ACC112 (cell line): ENCODE data around the gene PDCD10.

Experiments
- H2AFZ ChIP-seq: fragments of 200-600 bp; sonication (generic); one replicate; pipeline ENCODE4 v1.6.0; 2017; ENCODE audit warnings: antibody characterized with exemption, low read length; ENCODE audit not compliant: unreplicated experiment
- H3K27ac ChIP-seq: fragments of 200-600 bp; sonication (generic); 2 replicates; pipeline ENCODE4 v1.5.1; 2014; ENCODE audit warnings: low read depth, mild to moderate bottlenecking, antibody characterized with exemption, low read length, moderate library complexity
- H3K27me3 ChIP-seq: fragments of 200-600 bp; sonication (generic); 2 replicates; pipeline ENCODE4 v1.6.1; 2014; ENCODE audit warnings: mild to moderate bottlenecking, antibody characterized with exemption, low read length, moderate library complexity, mixed read lengths; ENCODE audit not compliant: insufficient read depth
- H3K36me3 ChIP-seq: fragments of 200-600 bp; sonication (generic); 2 replicates; pipeline ENCODE4 v1.6.1; 2016; ENCODE audit warnings: mild to moderate bottlenecking, antibody characterized with exemption, low read length, moderate library complexity, mixed read lengths; ENCODE audit not compliant: insufficient read depth
- H3K4me1 ChIP-seq: fragments of 200-600 bp; sonication (generic); one replicate; pipeline ENCODE4 v1.6.1; 2016; ENCODE audit warnings: low read length, mixed read lengths; ENCODE audit not compliant: insufficient read depth, unreplicated experiment, control insufficient read depth
- H3K4me3 ChIP-seq: fragments of 200-600 bp; sonication (generic); 2 replicates; pipeline ENCODE4 v1.5.1; 2014; ENCODE audit warnings: mild to moderate bottlenecking, low read depth, low read length
- H3K79me2 ChIP-seq: fragments of 200-600 bp; sonication (generic); one replicate; pipeline ENCODE4 v1.6.0; 2016; ENCODE audit warnings: low read length; ENCODE audit not compliant: control insufficient read depth, unreplicated experiment, insufficient read depth

Gene PDCD10

GRCh38 chr3:167750272-167750971 lies 15.7 kb upstream of the PDCD10 start:
- Histone ChIP-seq H2AFZ (no peak overlapping the region), H3K4me1 (peaks cover 5% of the 10 kb centered on the region), H3K27ac (no peak overlapping the region), H3K27me3 (no peaks in the 10 kb centered on the region), H3K79me2 (no peaks in the 10 kb centered on the region), H3K4me3 (no peak overlapping the region), H3K36me3 (no peaks in the 10 kb centered on the region)

DNA sequence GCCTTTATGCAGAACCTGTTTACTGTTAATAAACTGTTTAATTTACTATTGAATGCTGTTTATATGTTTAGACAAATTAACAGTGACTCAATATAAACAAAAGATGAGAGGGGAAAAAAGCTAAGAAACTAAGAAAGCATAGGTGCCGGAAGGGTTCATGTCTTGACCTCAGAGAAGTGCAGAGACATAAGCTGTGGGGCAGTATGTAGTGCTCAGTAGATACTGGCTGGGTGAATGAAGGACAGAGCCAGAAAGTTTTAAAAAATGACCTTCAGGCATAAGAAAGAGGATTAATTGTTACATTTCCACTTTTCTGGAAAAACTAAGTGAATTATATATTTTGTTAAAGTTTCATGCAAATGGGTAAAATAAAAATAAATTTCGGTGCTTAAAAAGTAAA lies 15.0 kb upstream of the PDCD10 start:
- Histone ChIP-seq H3K79me2 (no peaks in the 10 kb centered on the region), H3K27me3 (no peaks in the 10 kb centered on the region), H3K4me1 (peaks cover 5% of the 10 kb centered on the region), H3K27ac (no peak overlapping the region), H3K36me3 (no peaks in the 10 kb centered on the region), H2AFZ (no peak overlapping the region), H3K4me3 (no peak overlapping the region)

DNA sequence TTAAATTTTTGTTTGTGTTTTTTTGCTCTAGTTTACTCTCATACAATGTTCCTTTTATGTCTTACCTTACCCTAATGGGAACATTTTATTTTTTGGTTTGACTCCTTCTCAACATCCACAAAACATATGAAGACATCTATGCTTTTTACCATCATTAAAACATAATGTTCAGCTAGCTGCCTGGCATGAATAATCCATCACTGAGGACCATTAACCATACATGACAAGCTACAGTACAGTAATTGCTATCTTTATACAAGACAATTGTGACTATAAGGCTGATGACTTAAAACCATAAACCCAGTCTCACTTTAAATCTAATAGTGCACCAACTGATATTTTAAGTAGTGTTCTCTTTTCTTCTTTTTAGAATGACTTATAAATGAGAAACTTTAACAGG lies 14.5 kb upstream of the PDCD10 start:
- Histone ChIP-seq H3K27ac (no peak overlapping the region), H3K4me3 (no peak overlapping the region), H3K36me3 (no peaks in the 10 kb centered on the region), H3K4me1 (peaks cover 5% of the 10 kb centered on the region), H3K79me2 (no peaks in the 10 kb centered on the region), H2AFZ (no peak overlapping the region), H3K27me3 (no peaks in the 10 kb centered on the region)

DNA sequence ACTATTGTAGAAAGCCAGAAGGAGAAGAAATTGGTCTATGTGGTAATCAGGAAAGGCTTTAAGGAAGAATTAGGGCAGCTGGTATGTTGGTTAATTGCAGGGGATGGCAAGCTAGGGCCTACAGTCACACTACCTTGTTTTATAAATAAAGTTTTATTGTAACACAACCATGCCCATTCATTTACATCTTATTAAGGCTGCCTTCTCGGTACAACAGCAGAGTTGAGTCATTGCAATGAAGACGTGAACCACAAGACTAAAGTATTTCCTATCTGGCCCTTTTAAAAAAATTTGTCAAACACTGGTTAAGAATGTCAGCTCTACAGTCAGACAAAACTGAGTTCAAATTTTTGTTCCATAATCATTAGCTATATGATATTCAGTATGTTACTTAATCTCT lies 9.1 kb upstream of the PDCD10 start:
- no peaks in the 10 kb centered on the region for H3K27me3 ChIP-seq
- H3K79me2 ChIP-seq = no peaks in the 10 kb centered on the region
- H3K36me3 ChIP-seq = no peaks in the 10 kb centered on the region
- H3K4me3 ChIP-seq = no peak overlapping the region
- no peaks in the 10 kb centered on the region for H3K4me1 ChIP-seq
- no peak overlapping the region for H3K27ac ChIP-seq
- no peak overlapping the region for H2AFZ ChIP-seq

GRCh38 chr3:167742338-167742737 lies 7.6 kb upstream of the PDCD10 start:
- H3K4me3 ChIP-seq = no peak overlapping the region
- no peaks in the 10 kb centered on the region for H3K36me3 ChIP-seq
- H3K27me3 ChIP-seq = no peaks in the 10 kb centered on the region
- no peak overlapping the region for H2AFZ ChIP-seq
- H3K4me1 ChIP-seq = no peaks in the 10 kb centered on the region
- no peaks in the 10 kb centered on the region for H3K79me2 ChIP-seq
- no peak overlapping the region for H3K27ac ChIP-seq

DNA sequence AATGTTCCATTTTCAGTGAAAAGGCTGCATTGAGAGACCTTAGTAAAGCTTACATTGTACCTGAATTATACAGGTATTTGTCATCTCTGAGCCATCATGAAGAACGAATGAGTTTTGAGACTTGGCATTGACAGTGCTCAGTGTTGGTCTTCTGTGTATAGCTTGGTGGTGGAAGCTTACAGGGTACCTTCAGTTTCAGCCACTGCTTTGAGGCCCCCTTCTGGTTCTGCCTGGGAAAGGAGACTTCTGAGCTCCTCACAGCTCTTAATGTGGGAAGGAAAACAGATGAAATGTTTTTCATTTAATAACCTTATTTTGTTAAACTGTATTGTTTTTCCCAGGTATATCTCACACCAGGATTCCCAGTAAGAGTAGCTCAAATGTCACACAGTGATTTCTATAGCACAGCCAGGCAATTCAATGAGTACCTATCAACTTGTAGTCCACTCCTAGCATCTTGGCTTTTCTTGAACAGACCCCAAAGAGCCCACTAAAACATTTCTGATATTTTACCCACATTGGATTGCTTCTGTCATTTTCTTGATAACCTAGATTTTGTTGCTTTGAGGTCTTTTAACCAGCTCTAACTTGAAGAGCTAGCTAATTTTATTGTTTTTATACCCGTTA lies 6.4 kb upstream of the PDCD10 start:
- Histone ChIP-seq H2AFZ (no peak overlapping the region), H3K27ac (no peak overlapping the region), H3K79me2 (no peaks in the 10 kb centered on the region), H3K4me1 (peaks cover 7% of the 10 kb centered on the region), H3K36me3 (no peaks in the 10 kb centered on the region), H3K27me3 (no peaks in the 10 kb centered on the region), H3K4me3 (no peak overlapping the region)

- H3K27me3 ChIP-seq = no peaks in the 10 kb centered on the region
- peaks cover under 1% of the 10 kb centered on the region for H3K79me2 ChIP-seq
- H3K4me3 ChIP-seq = no peak overlapping the region
- H3K27ac ChIP-seq = no peak overlapping the region
- no peak overlapping the region for H2AFZ ChIP-seq
- H3K4me1 ChIP-seq = peaks cover 7% of the 10 kb centered on the region
- no peaks in the 10 kb centered on the region for H3K36me3 ChIP-seq
These were observed 4.6 kb upstream of the PDCD10 start for GRCh38 chr3:167739190-167739810.

GRCh38 chr3:167738037-167738436 lies 3.3 kb upstream of the PDCD10 start:
- Histone ChIP-seq H2AFZ (no peak overlapping the region), H3K36me3 (no peaks in the 10 kb centered on the region), H3K27ac (no peak overlapping the region), H3K79me2 (peaks cover 14% of the 10 kb centered on the region), H3K4me1 (peaks cover 11% of the 10 kb centered on the region), H3K4me3 (no peak overlapping the region), H3K27me3 (no peaks in the 10 kb centered on the region)

DNA sequence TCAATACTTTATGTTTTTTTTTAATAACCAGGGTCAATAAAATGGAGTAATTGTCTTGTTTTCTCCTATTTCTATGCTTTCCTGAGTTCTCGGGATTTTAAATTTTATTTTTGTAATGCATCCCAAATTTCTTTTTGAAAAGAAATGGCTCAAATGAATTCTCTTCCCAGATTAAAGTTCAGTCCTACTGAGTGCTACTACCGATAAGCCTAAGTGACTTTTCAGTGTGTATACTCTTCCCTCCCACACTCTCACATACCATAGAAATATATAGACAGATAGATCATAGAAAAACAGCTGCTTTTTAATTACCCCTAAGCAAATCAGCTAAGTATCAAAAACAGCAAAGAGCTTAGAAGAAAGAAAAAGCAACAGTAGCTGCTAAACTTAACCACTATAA lies 2.3 kb upstream of the PDCD10 start:
- no peaks in the 10 kb centered on the region for H3K27me3 ChIP-seq
- H3K27ac ChIP-seq = no peak overlapping the region
- peaks cover 22% of the 10 kb centered on the region for H3K4me1 ChIP-seq
- peaks cover 24% of the 10 kb centered on the region for H3K79me2 ChIP-seq
- H3K36me3 ChIP-seq = no peaks in the 10 kb centered on the region
- H2AFZ ChIP-seq = no peak overlapping the region
- H3K4me3 ChIP-seq = 0 out of 2 replicates have a peak overlapping the region, but pooled peaks have one; percentile 98

- peak overlapping the region; percentile 98 for H3K4me3 ChIP-seq
- H3K27ac ChIP-seq = no peak overlapping the region
- peaks cover 28% of the 10 kb centered on the region for H3K4me1 ChIP-seq
- H2AFZ ChIP-seq = peak overlapping the region; percentile 77
- no peaks in the 10 kb centered on the region for H3K36me3 ChIP-seq
- peaks cover 31% of the 10 kb centered on the region for H3K79me2 ChIP-seq
- no peaks in the 10 kb centered on the region for H3K27me3 ChIP-seq
These were observed 1.6 kb upstream of the PDCD10 start for GRCh38 chr3:167736264-167736787.
